ENCODE results near the gene CACNA1D.

- no peak for TF ChIP-seq GATA2 (IDR thresholded peaks at IDR 0.05; ENCODE audit: low read depth, low read length)
- no peak for TF ChIP-seq GATA3 (IDR thresholded peaks at IDR 0.05; ENCODE audit: low read depth, low read length)
Measured at GRCh38 chr3:53849916-53850315, 355.5 kb downstream of the CACNA1D start.

Measured in SH-SY5Y (cell line).